Fibroblast of mammary gland (primary cell): ENCODE measurements around the gene CTIF.

Source experiments
- DNase-seq: peaks from one replicate; pipeline ENCODE4 v3.0.0-alpha.2; 2010; ENCODE audit warnings: low read depth
- H3K4me3 ChIP-seq: 2 replicates; pipeline ENCODE4 v1.5.1; 2011; ENCODE audit warnings: low read depth, mild to moderate bottlenecking, low read length, moderate library complexity; ENCODE audit not compliant: control insufficient read depth
- CTCF ChIP-seq: conservative IDR thresholded peaks from 2 replicates; pipeline ENCODE4 v1.5.1; 2011; ENCODE audit warnings: low read depth, low read length, inconsistent platforms; ENCODE audit not compliant: control insufficient read depth, insufficient read depth

Gene CTIF

DNA sequence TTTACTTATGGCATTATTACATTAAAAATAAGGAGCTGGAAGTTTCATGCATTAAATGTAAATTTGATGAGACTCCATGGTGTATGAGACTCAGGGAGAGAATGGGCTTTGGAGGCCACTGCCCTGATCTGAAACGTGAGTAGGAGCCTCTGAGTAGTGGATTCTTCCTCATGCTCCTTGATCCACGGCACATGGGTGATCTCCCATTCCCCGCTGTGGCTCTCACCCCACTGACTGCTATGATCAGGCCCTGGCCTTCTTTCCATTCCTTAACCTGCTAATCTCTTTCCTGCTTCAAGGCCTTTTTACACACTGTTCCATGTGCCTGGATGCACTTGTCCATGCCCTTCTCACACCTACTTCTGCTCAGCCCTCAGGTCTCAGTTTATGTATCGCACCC is 343.5 kb downstream of the CTIF start:
- no peak for TF ChIP-seq CTCF
- H3K4me3 ChIP-seq = no peak overlapping the region
- DNase-seq = no peak

DNA sequence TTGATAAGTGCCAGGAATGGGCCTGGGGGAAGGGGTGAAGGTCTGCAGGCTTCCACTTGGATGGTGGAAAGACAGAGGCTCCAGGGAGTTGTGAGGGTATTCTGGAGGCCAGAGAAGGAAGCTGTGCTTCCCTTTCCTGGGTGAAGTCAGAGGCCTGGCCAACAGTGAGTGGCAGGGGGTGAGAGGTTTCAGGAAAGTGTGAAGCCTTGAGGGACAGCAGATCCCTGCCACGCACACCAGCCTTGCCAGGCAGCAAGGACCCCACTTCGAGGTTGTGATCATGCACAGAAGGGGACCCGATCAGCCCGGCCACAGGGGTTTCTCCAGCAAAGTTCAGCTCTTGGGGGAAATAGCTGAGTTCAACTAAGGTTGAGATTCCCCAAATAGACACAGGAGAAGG is 345.5 kb downstream of the CTIF start:
- H3K4me3 ChIP-seq = no peak overlapping the region
- DNase-seq = no peak
- no peak for TF ChIP-seq CTCF

- no peak for DNase-seq
Measured at GRCh38 chr18:48884771-48885170, 345.9 kb downstream of the CTIF start.

GRCh38 chr18:48885266-48885923 is 346.6 kb downstream of the CTIF start:
- DNase-seq = no peak
- no peak for TF ChIP-seq CTCF

More at GRCh38 chr18:48884771-48885170, 345.9 kb downstream of the CTIF start:
- no peak for TF ChIP-seq CTCF
- no peak overlapping the region for H3K4me3 ChIP-seq

GRCh38 chr18:48885924-48886400 is 347.1 kb downstream of the CTIF start:
- TF ChIP-seq CTCF = no peak
- DNase-seq = no peak
- H3K4me3 ChIP-seq = no peak overlapping the region

More at GRCh38 chr18:48885266-48885923, 346.6 kb downstream of the CTIF start:
- H3K4me3 ChIP-seq = no peak overlapping the region

DNA sequence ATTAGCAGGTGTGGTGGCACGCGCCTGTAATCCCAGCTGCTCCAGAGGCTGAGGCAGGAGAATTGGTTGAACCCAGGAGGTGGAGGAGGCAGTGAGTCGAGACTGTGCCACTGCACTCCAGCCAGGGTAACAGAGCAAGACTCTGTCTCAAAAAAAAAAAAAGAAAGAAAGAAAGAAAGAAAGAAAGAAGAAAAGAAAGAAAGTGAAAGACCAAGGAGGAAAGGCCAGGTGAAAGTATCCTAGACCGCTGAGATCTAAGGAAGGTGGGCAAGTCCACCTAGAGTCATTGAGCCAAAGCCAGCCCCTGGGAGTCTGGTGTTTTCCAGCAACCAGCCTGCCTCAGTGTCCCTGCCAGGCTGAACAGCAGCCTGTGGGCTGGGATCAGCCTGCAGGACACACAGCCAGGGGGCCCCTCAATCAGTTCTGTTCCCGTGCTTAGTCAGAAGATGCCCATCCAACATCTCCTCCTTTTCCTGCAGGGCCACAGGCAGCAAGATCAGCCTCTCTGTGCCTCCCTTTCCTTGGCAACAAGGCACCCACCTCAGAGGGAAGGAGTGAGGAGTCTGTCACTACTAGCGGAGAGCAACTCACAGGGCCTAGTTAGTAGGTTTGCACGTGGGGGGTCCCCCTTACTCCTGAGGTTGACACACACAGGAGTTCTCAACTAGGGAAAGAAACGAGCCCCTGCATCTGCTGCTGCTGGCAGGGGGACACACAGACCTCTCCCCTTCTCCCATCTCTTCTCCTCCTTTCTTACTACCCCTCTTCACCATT is 347.9 kb downstream of the CTIF start:
- no peak for DNase-seq
- TF ChIP-seq CTCF = no peak
- H3K4me3 ChIP-seq = no peak overlapping the region
